ENCODE results near the gene DOCK2. TPM values are rescaled to one million over a fixed set of nuclear protein-coding genes. Genes with fewer than 3 reads are reported as not detected.

DOCK2 gene
- polyA plus RNA-seq, 1 donor (not counting 4 experiments of a cell fraction or from before 2014, with no cell fraction given) = 0.21 TPM

DNA sequence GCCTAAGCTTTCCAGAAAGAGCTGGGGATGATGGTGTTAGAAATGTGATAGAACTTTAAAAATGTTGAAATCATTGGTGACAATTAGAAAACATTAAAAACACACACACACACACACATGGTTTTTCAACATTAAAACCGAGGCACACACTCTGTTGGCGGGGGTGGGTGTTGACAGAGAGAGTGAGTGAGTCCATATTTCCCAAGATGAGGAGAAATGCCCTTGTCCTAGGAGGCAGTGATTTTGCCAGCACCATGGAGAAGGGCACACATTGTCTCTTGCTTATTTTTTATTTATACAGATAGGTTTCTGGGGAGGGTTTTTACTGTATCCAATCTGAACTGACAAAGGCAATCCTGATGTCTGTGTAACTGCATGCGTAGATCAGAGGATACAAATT, 190.7 kb downstream of the DOCK2 start:
- Histone ChIP-seq H3K27me3 (ENCODE audit: control insufficient read depth, extremely low read depth, insufficient read depth, low read length) (no peaks in the 10 kb centered on the region), H3K4me2 (ENCODE audit: control insufficient read depth, extremely low read depth, insufficient read depth, low read depth, low read length) (no peak overlapping the region), H3K9me3 (ENCODE audit: control insufficient read depth, low read depth, low read length) (no peaks in the 10 kb centered on the region), H3K9me1 (ENCODE audit: control insufficient read depth, extremely low read depth, insufficient read depth, low read length) (no peaks in the 10 kb centered on the region), H2AFZ (ENCODE audit: control insufficient read depth, low read length) (no peak overlapping the region), H3K9ac (ENCODE audit: control insufficient read depth, extremely low read depth, insufficient read depth, low read length) (no peak overlapping the region), H3K4me3 (ENCODE audit: control insufficient read depth in 2 of 3, extremely low read depth in 1 of 3, insufficient read depth in 2 of 3, low read depth in 1 of 3, low read length in 3 of 3) (no peak overlapping the region), H3K4me1 (ENCODE audit: control insufficient read depth, extremely low read depth, insufficient read depth, low read length) (peaks cover 3% of the 10 kb centered on the region), H3K27ac (ENCODE audit: control insufficient read depth, insufficient read depth, low read length) (no peak overlapping the region), H4K20me1 (ENCODE audit: control insufficient read depth, extremely low read depth, insufficient read depth, low read length) (no peaks in the 10 kb centered on the region), H3K36me3 (ENCODE audit: control insufficient read depth in 2 of 2, extremely low read depth in 1 of 2, insufficient read depth in 2 of 2, low read length in 2 of 2) (no peaks in the 10 kb centered on the region), H3K79me2 (ENCODE audit: control insufficient read depth, insufficient read depth, low read length) (no peaks in the 10 kb centered on the region)
- dilution Hi-C loops (cut with MboI; ENCODE audit: extremely low pct_ligation_motif_present, low sequenced_read_pairs) = no loop called here
- TF ChIP-seq, protein P1, sequence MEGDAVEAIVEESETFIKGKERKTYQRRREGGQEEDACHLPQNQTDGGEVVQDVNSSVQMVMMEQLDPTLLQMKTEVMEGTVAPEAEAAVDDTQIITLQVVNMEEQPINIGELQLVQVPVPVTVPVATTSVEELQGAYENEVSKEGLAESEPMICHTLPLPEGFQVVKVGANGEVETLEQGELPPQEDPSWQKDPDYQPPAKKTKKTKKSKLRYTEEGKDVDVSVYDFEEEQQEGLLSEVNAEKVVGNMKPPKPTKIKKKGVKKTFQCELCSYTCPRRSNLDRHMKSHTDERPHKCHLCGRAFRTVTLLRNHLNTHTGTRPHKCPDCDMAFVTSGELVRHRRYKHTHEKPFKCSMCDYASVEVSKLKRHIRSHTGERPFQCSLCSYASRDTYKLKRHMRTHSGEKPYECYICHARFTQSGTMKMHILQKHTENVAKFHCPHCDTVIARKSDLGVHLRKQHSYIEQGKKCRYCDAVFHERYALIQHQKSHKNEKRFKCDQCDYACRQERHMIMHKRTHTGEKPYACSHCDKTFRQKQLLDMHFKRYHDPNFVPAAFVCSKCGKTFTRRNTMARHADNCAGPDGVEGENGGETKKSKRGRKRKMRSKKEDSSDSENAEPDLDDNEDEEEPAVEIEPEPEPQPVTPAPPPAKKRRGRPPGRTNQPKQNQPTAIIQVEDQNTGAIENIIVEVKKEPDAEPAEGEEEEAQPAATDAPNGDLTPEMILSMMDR (optimal IDR thresholded peaks at IDR 0.05 in 1 of 3, IDR thresholded peaks at IDR 0.05 in 1 of 3, conservative IDR thresholded peaks at IDR 0.05 in 1 of 3; ENCODE audit: extremely low read depth in 1 of 3, insufficient read depth in 2 of 3, low read length in 3 of 3) = no peak
- no peak for TF ChIP-seq EZH2 (IDR thresholded peaks at IDR 0.05; ENCODE audit: low read length)
- FAIRE-seq (no peak), DNase-seq (ENCODE audit: low read depth, low spot score) (no peak)

GRCh38 chr5:169828385-169828784, 191.3 kb downstream of the DOCK2 start:
- no peak for DNase-seq (ENCODE audit: low read depth, low spot score)
- Histone ChIP-seq H2AFZ (ENCODE audit: control insufficient read depth, low read length) (no peak overlapping the region), H3K27me3 (ENCODE audit: control insufficient read depth, extremely low read depth, insufficient read depth, low read length) (no peaks in the 10 kb centered on the region), H3K9me1 (ENCODE audit: control insufficient read depth, extremely low read depth, insufficient read depth, low read length) (no peaks in the 10 kb centered on the region), H3K79me2 (ENCODE audit: control insufficient read depth, insufficient read depth, low read length) (no peaks in the 10 kb centered on the region), H3K4me3 (ENCODE audit: control insufficient read depth in 2 of 3, extremely low read depth in 1 of 3, insufficient read depth in 2 of 3, low read depth in 1 of 3, low read length in 3 of 3) (no peak overlapping the region), H3K9ac (ENCODE audit: control insufficient read depth, extremely low read depth, insufficient read depth, low read length) (no peak overlapping the region), H3K4me1 (ENCODE audit: control insufficient read depth, extremely low read depth, insufficient read depth, low read length) (peaks cover 3% of the 10 kb centered on the region), H3K9me3 (ENCODE audit: control insufficient read depth, low read depth, low read length) (no peaks in the 10 kb centered on the region), H3K4me2 (ENCODE audit: control insufficient read depth, extremely low read depth, insufficient read depth, low read depth, low read length) (no peak overlapping the region), H3K27ac (ENCODE audit: control insufficient read depth, insufficient read depth, low read length) (no peak overlapping the region), H4K20me1 (ENCODE audit: control insufficient read depth, extremely low read depth, insufficient read depth, low read length) (no peaks in the 10 kb centered on the region), H3K36me3 (ENCODE audit: control insufficient read depth in 2 of 2, extremely low read depth in 1 of 2, insufficient read depth in 2 of 2, low read length in 2 of 2) (no peaks in the 10 kb centered on the region)
- no peak for FAIRE-seq
- dilution Hi-C loops (cut with MboI; ENCODE audit: extremely low pct_ligation_motif_present, low sequenced_read_pairs) = no loop called here
- no peak for TF ChIP-seq EZH2 (IDR thresholded peaks at IDR 0.05; ENCODE audit: low read length)
- TF ChIP-seq, protein P1 (optimal IDR thresholded peaks at IDR 0.05 in 1 of 3, IDR thresholded peaks at IDR 0.05 in 1 of 3, conservative IDR thresholded peaks at IDR 0.05 in 1 of 3; ENCODE audit: extremely low read depth in 1 of 3, insufficient read depth in 2 of 3, low read length in 3 of 3) = no peak

All from keratinocyte (primary cell).